ENCODE measurements around the gene NFE2. TPM values are rescaled to one million over a fixed set of nuclear protein-coding genes. Genes with fewer than 3 reads are reported as not detected.

NFE2 gene
- polyA plus RNA-seq, 1 donor (not counting 4 experiments of a cell fraction or from before 2014, with no cell fraction given) = 0.25 TPM

GRCh38 chr12:54340846-54341245, 40.0 kb upstream of the NFE2 start:
- FAIRE-seq (no peak), DNase-seq (ENCODE audit: low read depth, low spot score) (no peak)
- no peak for TF ChIP-seq CTCF (optimal IDR thresholded peaks at IDR 0.05 in 1 of 3, IDR thresholded peaks at IDR 0.05 in 1 of 3, conservative IDR thresholded peaks at IDR 0.05 in 1 of 3; ENCODE audit: extremely low read depth in 1 of 3, insufficient read depth in 2 of 3, low read length in 3 of 3)
- TF ChIP-seq EZH2 (IDR thresholded peaks at IDR 0.05; ENCODE audit: low read length) = no peak
- dilution Hi-C loops (cut with MboI; ENCODE audit: extremely low pct_ligation_motif_present, low sequenced_read_pairs) = no loop called here
- H3K4me2 ChIP-seq (ENCODE audit: control insufficient read depth, extremely low read depth, insufficient read depth, low read depth, low read length) = no peak overlapping the region
- peaks cover 4% of the 10 kb centered on the region for H4K20me1 ChIP-seq (ENCODE audit: control insufficient read depth, extremely low read depth, insufficient read depth, low read length)
- no peaks in the 10 kb centered on the region for H3K9me1 ChIP-seq (ENCODE audit: control insufficient read depth, extremely low read depth, insufficient read depth, low read length)
- no peaks in the 10 kb centered on the region for H3K4me1 ChIP-seq (ENCODE audit: control insufficient read depth, extremely low read depth, insufficient read depth, low read length)
- no peaks in the 10 kb centered on the region for H3K9me3 ChIP-seq (ENCODE audit: control insufficient read depth, low read depth, low read length)
- no peaks in the 10 kb centered on the region for H3K27me3 ChIP-seq (ENCODE audit: control insufficient read depth, extremely low read depth, insufficient read depth, low read length)
- H3K27ac ChIP-seq (ENCODE audit: control insufficient read depth, insufficient read depth, low read length) = no peak overlapping the region
- H3K4me3 ChIP-seq (ENCODE audit: control insufficient read depth in 2 of 3, extremely low read depth in 1 of 3, insufficient read depth in 2 of 3, low read depth in 1 of 3, low read length in 3 of 3) = no peak overlapping the region
- H3K9ac ChIP-seq (ENCODE audit: control insufficient read depth, extremely low read depth, insufficient read depth, low read length) = no peak overlapping the region
- peaks cover 26 to 37% of the 10 kb centered on the region in 2 experiments for H3K36me3 ChIP-seq (ENCODE audit: control insufficient read depth in 2 of 2, extremely low read depth in 1 of 2, insufficient read depth in 2 of 2, low read length in 2 of 2)
- H3K79me2 ChIP-seq (ENCODE audit: control insufficient read depth, insufficient read depth, low read length) = peaks cover 11% of the 10 kb centered on the region
- H2AFZ ChIP-seq (ENCODE audit: control insufficient read depth, low read length) = no peak overlapping the region

GRCh38 chr12:54338698-54339296, 38.0 kb upstream of the NFE2 start:
- H3K4me2 ChIP-seq (ENCODE audit: control insufficient read depth, extremely low read depth, insufficient read depth, low read depth, low read length) = no peak overlapping the region
- H2AFZ ChIP-seq (ENCODE audit: control insufficient read depth, low read length) = no peak overlapping the region
- H3K9ac ChIP-seq (ENCODE audit: control insufficient read depth, extremely low read depth, insufficient read depth, low read length) = no peak overlapping the region
- H3K9me1 ChIP-seq (ENCODE audit: control insufficient read depth, extremely low read depth, insufficient read depth, low read length) = no peaks in the 10 kb centered on the region
- dilution Hi-C loops (cut with MboI; ENCODE audit: extremely low pct_ligation_motif_present, low sequenced_read_pairs) = no loop called here
- TF ChIP-seq CTCF (optimal IDR thresholded peaks at IDR 0.05 in 1 of 3, IDR thresholded peaks at IDR 0.05 in 1 of 3, conservative IDR thresholded peaks at IDR 0.05 in 1 of 3; ENCODE audit: extremely low read depth in 1 of 3, insufficient read depth in 2 of 3, low read length in 3 of 3) (no peak), EZH2 (IDR thresholded peaks at IDR 0.05; ENCODE audit: low read length) (no peak)
- H3K27ac ChIP-seq (ENCODE audit: control insufficient read depth, insufficient read depth, low read length) = no peak overlapping the region
- peaks cover 16% of the 10 kb centered on the region for H3K79me2 ChIP-seq (ENCODE audit: control insufficient read depth, insufficient read depth, low read length)
- H3K27me3 ChIP-seq (ENCODE audit: control insufficient read depth, extremely low read depth, insufficient read depth, low read length) = no peaks in the 10 kb centered on the region
- no peaks in the 10 kb centered on the region for H3K9me3 ChIP-seq (ENCODE audit: control insufficient read depth, low read depth, low read length)
- H3K4me1 ChIP-seq (ENCODE audit: control insufficient read depth, extremely low read depth, insufficient read depth, low read length) = no peaks in the 10 kb centered on the region
- H4K20me1 ChIP-seq (ENCODE audit: control insufficient read depth, extremely low read depth, insufficient read depth, low read length) = peaks cover 4% of the 10 kb centered on the region
- FAIRE-seq (no peak), DNase-seq (ENCODE audit: low read depth, low spot score) (no peak)
- H3K4me3 ChIP-seq (ENCODE audit: control insufficient read depth in 2 of 3, extremely low read depth in 1 of 3, insufficient read depth in 2 of 3, low read depth in 1 of 3, low read length in 3 of 3) = no peak overlapping the region
- H3K36me3 ChIP-seq (ENCODE audit: control insufficient read depth in 2 of 2, extremely low read depth in 1 of 2, insufficient read depth in 2 of 2, low read length in 2 of 2) = peaks cover 16 to 34% of the 10 kb centered on the region in 2 experiments

Data from keratinocyte (primary cell).